A549 (cell line): ENCODE measurements around the gene CDHR5. TPM values are rescaled to one million over a fixed set of nuclear protein-coding genes. Genes with fewer than 3 reads are reported as not detected.

ENCODE experiments used
- ATAC-seq, 2 experiments: fragments of 200-7000 bp in 1 of 2; fragments of >200 bp in 1 of 2; cut with Nextera tagmentation in 1 of 2; cut with Tn5 transposase in 1 of 2; 3 replicates each; pipeline versions ENCODE4 v1.8.0 to v1.9.1; 2018 to 2020; ENCODE audit warnings: mild to moderate bottlenecking in 1 of 2, moderate library complexity in 1 of 2
- CTCF ChIA-PET: fragments of 300-600 bp; sonication (Branson Sonifier 250); formaldehyde crosslinking; extraction: SDS; loops from one replicate; lab custom pipeline; 2021; ENCODE audit warnings: antibody characterized with exemption, inconsistent platforms; lab: Yijun Ruan, JAX
- POLR2A ChIA-PET: fragments of 350-600 bp; formaldehyde crosslinking; extraction: SDS; loops from one replicate; lab custom pipeline; 2021; ENCODE audit warnings: antibody characterized with exemption, inconsistent platforms; lab: Yijun Ruan, JAX
- DNase-seq, 2 experiments: peaks; one replicate each; pipeline versions ENCODE4 v3.0.0 to v3.0.0-alpha.2; 2011 to 2016; ENCODE audit warnings: low read depth in 1 of 2, low spot score in 1 of 2
- FAIRE-seq: peaks from 2 replicates; lab custom pipeline; 2011; peaks lifted over from hg19 to GRCh38; lab: Jason Lieb, UNC
- H3K27ac ChIP-seq, 2 experiments: fragments of >200 bp; sonication (Bioruptor Twin); formaldehyde crosslinking; 3 replicates each; pipeline ENCODE4 v1.5.1; 2016 to 2017
- H3K4me1 ChIP-seq: fragments of >200 bp; sonication (Bioruptor Twin); formaldehyde crosslinking; 3 replicates; pipeline ENCODE4 v1.6.1; 2016
- H3K4me2 ChIP-seq: fragments of >200 bp; sonication (Bioruptor Twin); formaldehyde crosslinking; 3 replicates; pipeline ENCODE4 v1.6.1; 2016
- H3K4me3 ChIP-seq: fragments of >200 bp; sonication (Bioruptor Twin); formaldehyde crosslinking; 3 replicates; pipeline ENCODE4 v1.5.1; 2016
- H3K9me3 ChIP-seq: fragments of >200 bp; sonication (Bioruptor Twin); formaldehyde crosslinking; 3 replicates; pipeline ENCODE4 v1.6.1; 2016
- CBX2 ChIP-seq: fragments of 200-600 bp; sonication (generic); IDR thresholded peaks from 2 replicates; pipeline ENCODE4 v1.6.1; 2016; ENCODE audit warnings: low read depth, mild to moderate bottlenecking, borderline replicate concordance
- CHD4 ChIP-seq: fragments of 200-600 bp; sonication (generic); IDR thresholded peaks from 2 replicates; pipeline ENCODE4 v1.6.1; 2016; ENCODE audit warnings: antibody characterized with exemption, mild to moderate bottlenecking, borderline replicate concordance
- EHMT2 ChIP-seq: fragments of 200-600 bp; sonication (generic); IDR thresholded peaks from 2 replicates; pipeline ENCODE4 v1.6.1; 2016; ENCODE audit warnings: antibody characterized with exemption, low read depth, mild to moderate bottlenecking, moderate library complexity
- FOSL2 ChIP-seq, 2 experiments: fragments of 450-650 bp in 1 of 2; fragments of >200 bp in 1 of 2; sonication (Bioruptor Twin) in 1 of 2; formaldehyde crosslinking; IDR thresholded peaks; 2 replicates each; pipeline versions ENCODE4 v1.5.0 to v1.6.1; 2016 to 2020; ENCODE audit warnings: mild to moderate bottlenecking in 1 of 2, moderate library complexity in 1 of 2
- HOXA7 ChIP-seq: fragments of 250-450 bp; sonication (Bioruptor Pico); IDR thresholded peaks from 2 replicates; pipeline ENCODE4 v1.5.0; 2020; ENCODE audit warnings: mild to moderate bottlenecking, moderate library complexity
- HOXB13 ChIP-seq: fragments of 250-450 bp; sonication (Bioruptor Pico); IDR thresholded peaks from 2 replicates; pipeline ENCODE4 v1.5.0; 2020; ENCODE audit warnings: low read depth, mild to moderate bottlenecking, moderate library complexity
- KDM1A ChIP-seq: fragments of 200-600 bp; sonication (generic); IDR thresholded peaks from 2 replicates; pipeline ENCODE4 v1.6.1; 2016; ENCODE audit warnings: low read depth, mild to moderate bottlenecking
- KDM5A ChIP-seq: fragments of 200-600 bp; sonication (generic); IDR thresholded peaks from 2 replicates; pipeline ENCODE4 v1.6.1; 2016; ENCODE audit warnings: antibody characterized with exemption, mild to moderate bottlenecking
- MAZ ChIP-seq: fragments of 150-350 bp; IDR thresholded peaks from 2 replicates; pipeline ENCODE4 v1.6.1; 2014; ENCODE audit warnings: antibody characterized with exemption, low read depth, low read length, borderline replicate concordance
- MYC ChIP-seq: IDR thresholded peaks from 2 replicates; pipeline ENCODE4 v1.6.1; 2012; ENCODE audit warnings: mild to moderate bottlenecking, inconsistent platforms, low read length, improper control_type of control experiment, borderline replicate concordance
- POLR2A ChIP-seq: IDR thresholded peaks from 2 replicates; pipeline ENCODE4 v1.6.1; 2012; ENCODE audit warnings: mild to moderate bottlenecking, low read length
- POLR2AphosphoS2 ChIP-seq: conservative IDR thresholded peaks from 2 replicates; pipeline ENCODE4 v1.6.1; 2012; ENCODE audit warnings: low read length, improper control_type of control experiment, inconsistent platforms
- RFX5 ChIP-seq: fragments of 450-650 bp; IDR thresholded peaks from 2 replicates; pipeline ENCODE4 v1.7.1; 2014; ENCODE audit warnings: antibody characterized with exemption, mild to moderate bottlenecking, moderate library complexity
- RNF2 ChIP-seq: fragments of 200-600 bp; sonication (generic); IDR thresholded peaks from 2 replicates; pipeline ENCODE4 v1.6.1; 2016; ENCODE audit warnings: low read depth, mild to moderate bottlenecking, antibody characterized with exemption, moderate library complexity, borderline replicate concordance
- SREBF2 ChIP-seq: fragments of 450-650 bp; IDR thresholded peaks from 2 replicates; pipeline ENCODE4 v1.6.1; 2014; ENCODE audit warnings: mild to moderate bottlenecking, moderate library complexity
- WGBS: methylation state at CpG from one replicate; pipeline ENCODE4 v1.1.6; 2017; ENCODE audit errors: missing lambda C conversion rate; 5-methylcytosine and 5-hydroxymethylcytosine counted together
- polyA plus RNA-seq, 4 experiments: library from polyadenylated mRNA; depleted of rRNA in 3 of 4; stranded (reverse); fragments of >200 nt; fragmentation: RNase III in 1 of 4; extraction: RNeasy Plus Mini Kit Qiagen cat#74134 plus additional on column Dnase treatment in 1 of 4; gene quantifications; 2 replicates in 3 of 4; 3 replicates in 1 of 4; pipeline ENCODE4 v1.2.3, GENCODE V29; 2011 to 2017
- TF ChIP-seq, protein P1 (sequence below): fragments of >200 bp; sonication (Bioruptor Twin); formaldehyde crosslinking; IDR thresholded peaks from 3 replicates; pipeline ENCODE4 v1.5.1; 2016
- TF ChIP-seq, protein P2 (sequence below): fragments of 150-350 bp; IDR thresholded peaks from 2 replicates; pipeline ENCODE4 v1.6.1; 2014; ENCODE audit warnings: low read depth, mild to moderate bottlenecking, low read length
- TF ChIP-seq, protein P3 (sequence below): fragments of >200 bp; sonication (Bioruptor Twin); formaldehyde crosslinking; IDR thresholded peaks from 2 replicates; pipeline ENCODE4 v1.6.1; 2016
- TF ChIP-seq, protein P4 (sequence below): IDR thresholded peaks from 2 replicates; pipeline ENCODE4 v1.6.1; 2012; ENCODE audit warnings: low read depth, borderline replicate concordance
- TF ChIP-seq, protein P5 (sequence below): fragments of >200 bp; sonication (Bioruptor Twin); formaldehyde crosslinking; IDR thresholded peaks from 3 replicates; pipeline ENCODE4 v1.6.1; 2016
- TF ChIP-seq, protein P6 (sequence below): IDR thresholded peaks from 2 replicates; pipeline ENCODE4 v1.6.1; 2012
- TF ChIP-seq, protein P7 (sequence below): fragments of 200-600 bp; sonication (generic); IDR thresholded peaks from 2 replicates; pipeline ENCODE4 v1.6.1; 2016; ENCODE audit warnings: antibody characterized with exemption, mild to moderate bottlenecking, moderate library complexity

CDHR5 gene
- polyA plus RNA-seq, 2 of the 4 experiments (the other 2 are of a cell fraction), result 0.08 to 0.12 TPM

DNA sequence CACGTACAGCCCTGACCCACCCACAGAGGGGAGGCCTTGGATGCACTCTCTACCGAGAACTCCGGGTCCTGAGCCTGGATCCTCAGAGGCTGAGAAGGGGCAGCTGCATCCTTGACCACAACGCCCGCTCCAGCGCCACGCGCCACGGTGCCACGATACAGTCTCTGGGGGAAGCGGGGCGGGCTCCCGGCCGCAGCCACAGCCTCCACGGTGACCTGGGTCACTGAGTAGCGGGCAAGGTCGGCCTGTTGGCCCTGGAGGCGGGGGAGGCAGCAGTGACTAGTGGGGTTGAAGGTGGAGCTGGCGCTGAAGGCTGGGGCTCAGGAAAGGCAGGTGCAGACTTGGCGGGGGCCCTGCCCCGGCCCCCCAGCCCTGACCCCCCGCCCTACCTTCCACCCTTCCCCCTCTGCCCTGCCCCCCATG, 5.1 kb downstream of the CDHR5 start:
- Histone ChIP-seq H3K4me3 (no peak overlapping the region), H3K9me3 (no peaks in the 10 kb centered on the region), H3K4me1 (peaks cover 27% of the 10 kb centered on the region), H3K27ac (no peak overlapping the region), H3K4me2 (no peak overlapping the region)
- FAIRE-seq (no peak), ATAC-seq (no peak), DNase-seq (no peak)
- ChIA-PET POLR2A (no interaction called here), CTCF (interaction anchor here (1.2 kb wide), 1 partner anchor 9 kb away, joined by 3 read pairs; no protein-coding TSS in a partner anchor)
- WGBS, result 87% methylated on average over 14 of the region's 22 CpGs
- no peak for TF ChIP-seq HOXB13
- TF ChIP-seq CBX2, result no peak
- TF ChIP-seq, protein P1, sequence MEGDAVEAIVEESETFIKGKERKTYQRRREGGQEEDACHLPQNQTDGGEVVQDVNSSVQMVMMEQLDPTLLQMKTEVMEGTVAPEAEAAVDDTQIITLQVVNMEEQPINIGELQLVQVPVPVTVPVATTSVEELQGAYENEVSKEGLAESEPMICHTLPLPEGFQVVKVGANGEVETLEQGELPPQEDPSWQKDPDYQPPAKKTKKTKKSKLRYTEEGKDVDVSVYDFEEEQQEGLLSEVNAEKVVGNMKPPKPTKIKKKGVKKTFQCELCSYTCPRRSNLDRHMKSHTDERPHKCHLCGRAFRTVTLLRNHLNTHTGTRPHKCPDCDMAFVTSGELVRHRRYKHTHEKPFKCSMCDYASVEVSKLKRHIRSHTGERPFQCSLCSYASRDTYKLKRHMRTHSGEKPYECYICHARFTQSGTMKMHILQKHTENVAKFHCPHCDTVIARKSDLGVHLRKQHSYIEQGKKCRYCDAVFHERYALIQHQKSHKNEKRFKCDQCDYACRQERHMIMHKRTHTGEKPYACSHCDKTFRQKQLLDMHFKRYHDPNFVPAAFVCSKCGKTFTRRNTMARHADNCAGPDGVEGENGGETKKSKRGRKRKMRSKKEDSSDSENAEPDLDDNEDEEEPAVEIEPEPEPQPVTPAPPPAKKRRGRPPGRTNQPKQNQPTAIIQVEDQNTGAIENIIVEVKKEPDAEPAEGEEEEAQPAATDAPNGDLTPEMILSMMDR, result no peak
- no peak for TF ChIP-seq MYC
- TF ChIP-seq, protein P2, sequence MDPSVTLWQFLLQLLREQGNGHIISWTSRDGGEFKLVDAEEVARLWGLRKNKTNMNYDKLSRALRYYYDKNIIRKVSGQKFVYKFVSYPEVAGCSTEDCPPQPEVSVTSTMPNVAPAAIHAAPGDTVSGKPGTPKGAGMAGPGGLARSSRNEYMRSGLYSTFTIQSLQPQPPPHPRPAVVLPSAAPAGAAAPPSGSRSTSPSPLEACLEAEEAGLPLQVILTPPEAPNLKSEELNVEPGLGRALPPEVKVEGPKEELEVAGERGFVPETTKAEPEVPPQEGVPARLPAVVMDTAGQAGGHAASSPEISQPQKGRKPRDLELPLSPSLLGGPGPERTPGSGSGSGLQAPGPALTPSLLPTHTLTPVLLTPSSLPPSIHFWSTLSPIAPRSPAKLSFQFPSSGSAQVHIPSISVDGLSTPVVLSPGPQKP, result no peak
- TF ChIP-seq, protein P3, sequence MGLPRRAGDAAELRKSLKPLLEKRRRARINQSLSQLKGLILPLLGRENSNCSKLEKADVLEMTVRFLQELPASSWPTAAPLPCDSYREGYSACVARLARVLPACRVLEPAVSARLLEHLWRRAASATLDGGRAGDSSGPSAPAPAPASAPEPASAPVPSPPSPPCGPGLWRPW, result no peak
- TF ChIP-seq EHMT2, result no peak
- no peak for TF ChIP-seq MAZ
- TF ChIP-seq, protein P4, sequence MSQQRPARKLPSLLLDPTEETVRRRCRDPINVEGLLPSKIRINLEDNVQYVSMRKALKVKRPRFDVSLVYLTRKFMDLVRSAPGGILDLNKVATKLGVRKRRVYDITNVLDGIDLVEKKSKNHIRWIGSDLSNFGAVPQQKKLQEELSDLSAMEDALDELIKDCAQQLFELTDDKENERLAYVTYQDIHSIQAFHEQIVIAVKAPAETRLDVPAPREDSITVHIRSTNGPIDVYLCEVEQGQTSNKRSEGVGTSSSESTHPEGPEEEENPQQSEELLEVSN, result no peak
- TF ChIP-seq RNF2, result no peak
- TF ChIP-seq, protein P5, sequence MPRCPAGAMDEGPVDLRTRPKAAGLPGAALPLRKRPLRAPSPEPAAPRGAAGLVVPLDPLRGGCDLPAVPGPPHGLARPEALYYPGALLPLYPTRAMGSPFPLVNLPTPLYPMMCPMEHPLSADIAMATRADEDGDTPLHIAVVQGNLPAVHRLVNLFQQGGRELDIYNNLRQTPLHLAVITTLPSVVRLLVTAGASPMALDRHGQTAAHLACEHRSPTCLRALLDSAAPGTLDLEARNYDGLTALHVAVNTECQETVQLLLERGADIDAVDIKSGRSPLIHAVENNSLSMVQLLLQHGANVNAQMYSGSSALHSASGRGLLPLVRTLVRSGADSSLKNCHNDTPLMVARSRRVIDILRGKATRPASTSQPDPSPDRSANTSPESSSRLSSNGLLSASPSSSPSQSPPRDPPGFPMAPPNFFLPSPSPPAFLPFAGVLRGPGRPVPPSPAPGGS, result no peak
- no peak for TF ChIP-seq CHD4
- no peak for TF ChIP-seq RFX5
- TF ChIP-seq, protein P6, sequence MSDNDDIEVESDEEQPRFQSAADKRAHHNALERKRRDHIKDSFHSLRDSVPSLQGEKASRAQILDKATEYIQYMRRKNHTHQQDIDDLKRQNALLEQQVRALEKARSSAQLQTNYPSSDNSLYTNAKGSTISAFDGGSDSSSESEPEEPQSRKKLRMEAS, result no peak

DNA sequence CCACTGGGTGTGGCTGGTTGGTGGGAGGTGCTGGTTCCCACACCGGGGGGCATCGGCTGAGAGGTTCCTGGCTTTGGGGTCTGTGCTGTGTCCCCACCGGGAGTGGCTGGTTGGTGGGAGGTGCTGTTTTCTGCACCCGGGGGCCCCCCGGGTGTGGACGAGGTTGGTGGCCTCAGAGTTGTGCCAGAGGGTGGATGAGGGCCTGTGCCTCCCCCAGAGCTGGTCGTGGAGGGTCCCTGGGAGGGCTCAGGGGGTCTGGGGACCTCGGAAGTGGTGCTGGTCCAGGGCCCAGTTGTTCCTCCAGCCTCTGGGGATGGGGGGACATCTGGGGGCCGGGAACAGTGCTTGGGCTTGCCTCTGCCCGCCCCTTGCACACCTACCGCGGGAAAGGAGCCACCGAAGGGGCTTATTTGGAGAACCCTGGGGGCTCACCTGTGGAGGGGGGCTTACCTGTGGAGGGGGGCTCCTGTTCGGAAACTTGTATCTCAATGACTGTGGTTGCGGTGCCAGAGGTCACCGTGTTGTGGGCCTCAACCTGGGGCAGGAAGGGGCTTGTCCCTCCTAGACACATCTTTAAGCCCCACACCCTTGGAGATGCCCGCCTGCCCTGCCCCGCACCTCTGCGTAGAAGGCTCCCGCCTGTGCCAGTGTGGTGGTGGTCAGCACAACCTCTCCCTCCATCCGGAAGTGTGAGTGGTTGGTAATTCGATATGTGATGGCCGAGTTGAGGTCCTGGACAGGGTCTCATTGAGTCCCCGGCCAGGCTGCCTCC, 5.7 kb downstream of the CDHR5 start:
- no peaks in the 10 kb centered on the region for H3K9me3 ChIP-seq
- peaks cover 21% of the 10 kb centered on the region for H3K4me1 ChIP-seq
- no peak overlapping the region for H3K4me3 ChIP-seq
- WGBS, result 87% methylated on average over 18 of the region's 24 CpGs
- TF ChIP-seq HOXB13 (no peak), KDM5A (no peak), POLR2AphosphoS2 (no peak), KDM1A (no peak), SREBF2 (no peak), CBX2 (no peak), MYC (no peak), POLR2A (no peak), HOXA7 (no peak), RFX5 (no peak), EHMT2 (no peak), FOSL2 (IDR thresholded peaks at IDR 0.05) (no peak), FOSL2 (CRISPR knock-in tag; IDR thresholded peaks at IDR 0.05) (no peak)
- TF ChIP-seq, protein P7, sequence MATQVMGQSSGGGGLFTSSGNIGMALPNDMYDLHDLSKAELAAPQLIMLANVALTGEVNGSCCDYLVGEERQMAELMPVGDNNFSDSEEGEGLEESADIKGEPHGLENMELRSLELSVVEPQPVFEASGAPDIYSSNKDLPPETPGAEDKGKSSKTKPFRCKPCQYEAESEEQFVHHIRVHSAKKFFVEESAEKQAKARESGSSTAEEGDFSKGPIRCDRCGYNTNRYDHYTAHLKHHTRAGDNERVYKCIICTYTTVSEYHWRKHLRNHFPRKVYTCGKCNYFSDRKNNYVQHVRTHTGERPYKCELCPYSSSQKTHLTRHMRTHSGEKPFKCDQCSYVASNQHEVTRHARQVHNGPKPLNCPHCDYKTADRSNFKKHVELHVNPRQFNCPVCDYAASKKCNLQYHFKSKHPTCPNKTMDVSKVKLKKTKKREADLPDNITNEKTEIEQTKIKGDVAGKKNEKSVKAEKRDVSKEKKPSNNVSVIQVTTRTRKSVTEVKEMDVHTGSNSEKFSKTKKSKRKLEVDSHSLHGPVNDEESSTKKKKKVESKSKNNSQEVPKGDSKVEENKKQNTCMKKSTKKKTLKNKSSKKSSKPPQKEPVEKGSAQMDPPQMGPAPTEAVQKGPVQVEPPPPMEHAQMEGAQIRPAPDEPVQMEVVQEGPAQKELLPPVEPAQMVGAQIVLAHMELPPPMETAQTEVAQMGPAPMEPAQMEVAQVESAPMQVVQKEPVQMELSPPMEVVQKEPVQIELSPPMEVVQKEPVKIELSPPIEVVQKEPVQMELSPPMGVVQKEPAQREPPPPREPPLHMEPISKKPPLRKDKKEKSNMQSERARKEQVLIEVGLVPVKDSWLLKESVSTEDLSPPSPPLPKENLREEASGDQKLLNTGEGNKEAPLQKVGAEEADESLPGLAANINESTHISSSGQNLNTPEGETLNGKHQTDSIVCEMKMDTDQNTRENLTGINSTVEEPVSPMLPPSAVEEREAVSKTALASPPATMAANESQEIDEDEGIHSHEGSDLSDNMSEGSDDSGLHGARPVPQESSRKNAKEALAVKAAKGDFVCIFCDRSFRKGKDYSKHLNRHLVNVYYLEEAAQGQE, result no peak
- POLR2A ChIA-PET, result no interaction called here
- H3K27ac ChIP-seq, result no peak overlapping the region
- DNase-seq (no peak), FAIRE-seq (no peak), ATAC-seq (no peak)
- H3K4me2 ChIP-seq, result no peak overlapping the region
- CTCF ChIA-PET, result interaction anchor here (1.2 kb wide), 1 partner anchor 9 kb away, joined by 3 read pairs; no protein-coding TSS in a partner anchor
